Measurements from ENCODE around the gene SND1.

Gene SND1

GRCh38 chr7:127859330-127859729 lies 207.3 kb downstream of the SND1 start:
- in situ Hi-C loops (cut with MboI; ENCODE audit: low pct_unique_long_range_greater_than_20kb, low sequenced_read_pairs, unreplicated experiment) = no loop called here
- no peak for TF ChIP-seq CTCF (IDR thresholded peaks at IDR 0.05; ENCODE audit: extremely low read depth, insufficient read depth, missing control alignments)
- no peak for DNase-seq (ENCODE audit: low spot score)

DNA sequence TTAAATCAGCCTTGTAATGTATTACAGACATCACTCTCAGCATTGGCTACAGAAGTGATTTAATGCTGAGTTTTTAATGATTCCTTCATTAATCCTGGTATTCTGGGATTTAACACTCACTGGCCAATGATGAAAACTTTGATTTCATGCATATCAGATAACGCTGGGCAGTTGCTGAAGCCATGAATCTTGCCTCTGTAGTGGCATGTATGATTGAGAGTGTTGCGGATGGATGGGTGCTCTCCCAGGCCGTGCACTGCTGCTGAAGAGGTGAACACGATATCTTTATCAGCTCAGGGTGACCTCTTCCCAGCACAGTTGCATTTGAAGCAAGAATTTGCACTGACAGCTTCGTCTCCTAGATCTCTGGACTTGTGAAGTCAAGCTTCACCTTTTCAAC lies 210.5 kb downstream of the SND1 start:
- DNase-seq (ENCODE audit: low spot score) = no peak
- TF ChIP-seq CTCF (IDR thresholded peaks at IDR 0.05; ENCODE audit: extremely low read depth, insufficient read depth, missing control alignments) = no peak
- in situ Hi-C loops (cut with MboI; ENCODE audit: low pct_unique_long_range_greater_than_20kb, low sequenced_read_pairs, unreplicated experiment) = no loop called here

DNA sequence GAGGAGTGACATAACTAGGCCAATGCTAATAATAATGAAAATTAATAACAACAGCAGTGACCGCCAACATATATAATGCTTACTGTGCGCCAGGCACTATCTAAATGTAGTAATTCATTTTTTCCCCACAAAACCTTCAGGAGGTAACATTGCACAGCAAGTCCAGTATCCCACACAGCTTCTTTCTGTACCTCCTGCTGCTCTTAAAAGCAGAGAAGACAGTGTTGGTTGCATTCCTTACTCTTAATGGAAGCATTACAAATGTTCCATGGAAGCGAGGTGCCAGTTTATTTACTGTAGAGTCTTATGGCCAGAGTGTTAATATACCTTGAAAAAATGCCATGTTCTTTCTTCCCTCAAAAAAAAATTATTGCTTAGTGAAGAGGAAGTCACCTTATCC lies 211.1 kb downstream of the SND1 start:
- in situ Hi-C loops (cut with MboI; ENCODE audit: low pct_unique_long_range_greater_than_20kb, low sequenced_read_pairs, unreplicated experiment) = no loop called here
- TF ChIP-seq CTCF (IDR thresholded peaks at IDR 0.05; ENCODE audit: extremely low read depth, insufficient read depth, missing control alignments) = no peak
- DNase-seq (ENCODE audit: low spot score) = no peak

GRCh38 chr7:127865466-127865865 lies 213.5 kb downstream of the SND1 start:
- in situ Hi-C loops (cut with MboI; ENCODE audit: low pct_unique_long_range_greater_than_20kb, low sequenced_read_pairs, unreplicated experiment) = no loop called here
- no peak for DNase-seq (ENCODE audit: low spot score)
- TF ChIP-seq CTCF (IDR thresholded peaks at IDR 0.05; ENCODE audit: extremely low read depth, insufficient read depth, missing control alignments) = no peak

- in situ Hi-C loops (cut with MboI; ENCODE audit: low pct_unique_long_range_greater_than_20kb, low sequenced_read_pairs, unreplicated experiment) = no loop called here
- no peak for TF ChIP-seq CTCF (IDR thresholded peaks at IDR 0.05; ENCODE audit: extremely low read depth, insufficient read depth, missing control alignments)
- DNase-seq (ENCODE audit: low spot score) = no peak
Measured at GRCh38 chr7:127870231-127870907, 218.4 kb downstream of the SND1 start.

GRCh38 chr7:127871226-127871625 lies 219.2 kb downstream of the SND1 start:
- in situ Hi-C loops (cut with MboI; ENCODE audit: low pct_unique_long_range_greater_than_20kb, low sequenced_read_pairs, unreplicated experiment) = no loop called here
- no peak for TF ChIP-seq CTCF (IDR thresholded peaks at IDR 0.05; ENCODE audit: extremely low read depth, insufficient read depth, missing control alignments)
- DNase-seq (ENCODE audit: low spot score) = no peak
